HEK293 (cell line): ENCODE results near the gene CASK.

Source experiments
- CTCF ChIA-PET: fragments of 350-600 bp; formaldehyde crosslinking; extraction: SDS; loops from one replicate; lab custom pipeline; 2021; ENCODE audit warnings: antibody characterized with exemption; lab: Yijun Ruan, JAX
- POLR2A ChIA-PET: fragments of 300-600 bp; formaldehyde crosslinking; extraction: SDS; loops from one replicate; lab custom pipeline; 2020; ENCODE audit warnings: antibody characterized with exemption, inconsistent platforms; lab: Yijun Ruan, JAX
- H3K27ac ChIP-seq: fragments of 200-500 bp; sonication (Bioruptor generic); 2 replicates; pipeline ENCODE4 v1.5.1; 2014; ENCODE audit warnings: low read depth, low read length, control low read depth, inconsistent platforms; ENCODE audit errors: extremely low read depth
- H3K36me3 ChIP-seq, 2 experiments: fragments of 200-500 bp in 1 of 2; sonication (Bioruptor generic) in 1 of 2; 1 replicate in 1 of 2; 2 replicates in 1 of 2; pipeline ENCODE4 v1.5.1; 2014 to 2017; ENCODE audit warnings: inconsistent platforms in 2 of 2, low read length in 2 of 2; ENCODE audit not compliant: control insufficient read depth in 2 of 2, insufficient read depth in 1 of 2
- H3K4me1 ChIP-seq: fragments of 200-500 bp; sonication (Bioruptor generic); 2 replicates; pipeline ENCODE4 v1.5.1; 2014; ENCODE audit warnings: mild to moderate bottlenecking, low read length, inconsistent platforms; ENCODE audit not compliant: control insufficient read depth, insufficient read depth
- H3K4me3 ChIP-seq: 2 replicates; pipeline ENCODE4 v1.5.1; 2011; ENCODE audit warnings: low read depth, mild to moderate bottlenecking, control low read depth, low read length, moderate library complexity
- H3K9me3 ChIP-seq: fragments of 200-500 bp; sonication (Bioruptor generic); 2 replicates; pipeline ENCODE4 v1.5.1; 2014; ENCODE audit warnings: low read depth, low read length, inconsistent platforms; ENCODE audit not compliant: control insufficient read depth, insufficient read depth
- BCL11A ChIP-seq: fragments of 450-650 bp; formaldehyde crosslinking; IDR thresholded peaks from 2 replicates; pipeline ENCODE4 v1.5.1; 2016; ENCODE audit warnings: low read depth, missing biosample characterization, missing genetic modification characterization
- KLF7 ChIP-seq: fragments of 450-650 bp; formaldehyde crosslinking; IDR thresholded peaks from 2 replicates; pipeline ENCODE4 v1.5.1; 2016; ENCODE audit warnings: missing biosample characterization, missing genetic modification characterization, borderline replicate concordance
- SALL2 ChIP-seq: fragments of 450-650 bp; formaldehyde crosslinking; IDR thresholded peaks from 2 replicates; pipeline ENCODE4 v1.5.0; 2017; ENCODE audit warnings: missing biosample characterization, mild to moderate bottlenecking, missing genetic modification characterization, borderline replicate concordance
- SETDB1 ChIP-seq: IDR thresholded peaks from one replicate; pipeline ENCODE4 v1.6.1; 2017; ENCODE audit warnings: mild to moderate bottlenecking, low read length, moderate library complexity, mixed read lengths; ENCODE audit not compliant: insufficient read length
- SP2 ChIP-seq: fragments of 450-650 bp; formaldehyde crosslinking; IDR thresholded peaks from 2 replicates; pipeline ENCODE4 v1.5.1; 2016; ENCODE audit warnings: missing biosample characterization, missing genetic modification characterization
- ZBTB49 ChIP-seq: fragments of 450-650 bp; formaldehyde crosslinking; IDR thresholded peaks from 2 replicates; pipeline ENCODE4 v1.5.1; 2016; ENCODE audit warnings: missing biosample characterization, missing genetic modification characterization, low read depth
- ZNF10 ChIP-seq: fragments of 450-650 bp; formaldehyde crosslinking; IDR thresholded peaks from 2 replicates; pipeline ENCODE4 v1.5.1; 2017; ENCODE audit warnings: missing biosample characterization, missing genetic modification characterization
- ZNF133 ChIP-seq: fragments of 450-650 bp; formaldehyde crosslinking; IDR thresholded peaks from 2 replicates; pipeline ENCODE4 v1.5.1; 2016; ENCODE audit warnings: missing biosample characterization, missing genetic modification characterization
- ZNF16 ChIP-seq: fragments of 450-650 bp; formaldehyde crosslinking; IDR thresholded peaks from 2 replicates; pipeline ENCODE4 v1.5.1; 2016; ENCODE audit warnings: low read depth, missing biosample characterization, missing genetic modification characterization
- ZNF302 ChIP-seq: fragments of 450-650 bp; formaldehyde crosslinking; IDR thresholded peaks from 2 replicates; pipeline ENCODE4 v1.5.1; 2016; ENCODE audit warnings: missing biosample characterization, missing genetic modification characterization, low read depth
- ZNF513 ChIP-seq: fragments of 450-650 bp; IDR thresholded peaks from 2 replicates; pipeline ENCODE4 v1.5.1; 2018; ENCODE audit warnings: missing biosample characterization, missing genetic modification characterization
- ZNF610 ChIP-seq: fragments of 450-650 bp; formaldehyde crosslinking; IDR thresholded peaks from 2 replicates; pipeline ENCODE4 v1.5.1; 2016; ENCODE audit warnings: missing biosample characterization, missing genetic modification characterization, borderline replicate concordance
- ZNF645 ChIP-seq: fragments of 450-650 bp; formaldehyde crosslinking; IDR thresholded peaks from 2 replicates; pipeline ENCODE4; 2016; ENCODE audit warnings: missing biosample characterization, missing genetic modification characterization
- ZNF830 ChIP-seq: fragments of 450-650 bp; IDR thresholded peaks from 2 replicates; pipeline ENCODE4 v1.5.0; 2018; ENCODE audit warnings: missing biosample characterization, missing genetic modification characterization, low read depth, mild to moderate bottlenecking, moderate library complexity
- ZSCAN16 ChIP-seq: fragments of 450-650 bp; formaldehyde crosslinking; IDR thresholded peaks from 2 replicates; pipeline ENCODE4 v1.5.1; 2016; ENCODE audit warnings: missing biosample characterization, missing genetic modification characterization
- TF ChIP-seq, protein P1 (sequence below): fragments of 450-650 bp; formaldehyde crosslinking; IDR thresholded peaks from 2 replicates; pipeline ENCODE4 v1.5.1; 2016; ENCODE audit warnings: missing biosample characterization, missing genetic modification characterization
- TF ChIP-seq, protein P2 (sequence below): fragments of 450-650 bp; formaldehyde crosslinking; IDR thresholded peaks from 2 replicates; pipeline ENCODE4 v1.5.1; 2016; ENCODE audit warnings: missing biosample characterization, missing genetic modification characterization

CASK gene

DNA sequence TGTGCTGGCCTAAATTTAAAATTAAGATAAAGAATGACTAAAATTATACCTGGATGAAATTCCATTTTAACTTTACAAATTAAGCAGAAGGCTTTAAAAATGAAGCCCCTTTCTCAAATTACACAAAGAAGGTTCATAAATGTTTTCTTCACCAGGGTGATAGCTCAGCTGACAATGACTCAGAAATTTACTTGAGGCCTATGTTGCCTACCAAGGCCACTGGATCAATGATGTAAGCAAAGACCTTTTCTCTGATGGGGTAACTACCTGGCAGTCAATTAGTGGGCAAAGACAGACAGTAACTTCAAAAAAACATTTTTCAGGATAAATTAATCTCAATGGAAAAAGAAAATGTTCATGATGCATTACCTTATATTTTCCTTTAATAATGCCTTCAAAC is 258.4 kb downstream of the CASK start:
- Histone ChIP-seq H3K9me3 (no peaks in the 10 kb centered on the region), H3K27ac (no peak overlapping the region), H3K4me1 (no peaks in the 10 kb centered on the region), H3K4me3 (no peak overlapping the region), H3K36me3 (peaks cover 0 to 5% of the 10 kb centered on the region in 2 experiments; a peak in 2 of 3 replicates)
- ChIA-PET POLR2A (no interaction called here), CTCF (no interaction called here)
- TF ChIP-seq ZNF133 (tag by site-specific recombination): no peak
- TF ChIP-seq ZNF16: no peak
- no peak for TF ChIP-seq ZNF302
- TF ChIP-seq, protein P1, sequence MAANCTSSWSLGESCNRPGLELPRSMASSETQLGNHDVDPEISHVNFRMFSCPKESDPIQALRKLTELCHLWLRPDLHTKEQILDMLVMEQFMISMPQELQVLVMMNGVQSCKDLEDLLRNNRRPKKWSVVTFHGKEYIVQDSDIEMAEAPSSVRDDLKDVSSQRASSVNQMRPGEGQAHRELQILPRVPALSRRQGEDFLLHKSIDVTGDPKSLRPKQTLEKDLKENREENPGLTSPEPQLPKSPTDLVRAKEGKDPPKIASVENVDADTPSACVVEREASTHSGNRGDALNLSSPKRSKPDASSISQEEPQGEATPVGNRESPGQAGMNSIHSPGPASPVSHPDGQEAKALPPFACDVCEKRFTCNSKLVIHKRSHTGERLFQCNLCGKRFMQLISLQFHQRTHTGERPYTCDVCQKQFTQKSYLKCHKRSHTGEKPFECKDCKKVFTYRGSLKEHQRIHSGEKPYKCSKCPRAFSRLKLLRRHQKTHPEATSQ (tag by site-specific recombination): no peak

GRCh38 chrX:41664375-41664901 is 258.9 kb downstream of the CASK start:
- no peaks in the 10 kb centered on the region for H3K9me3 ChIP-seq
- H3K27ac ChIP-seq: no peak overlapping the region
- no peak for TF ChIP-seq KLF7 (tag by site-specific recombination)
- no peak for TF ChIP-seq SALL2
- TF ChIP-seq ZNF610 (tag by site-specific recombination): no peak
- no peak for TF ChIP-seq ZNF10 (tag by site-specific recombination)
- no peak for TF ChIP-seq ZSCAN16 (tag by site-specific recombination)
- no peak for TF ChIP-seq SP2 (tag by site-specific recombination)
- TF ChIP-seq, protein P2, sequence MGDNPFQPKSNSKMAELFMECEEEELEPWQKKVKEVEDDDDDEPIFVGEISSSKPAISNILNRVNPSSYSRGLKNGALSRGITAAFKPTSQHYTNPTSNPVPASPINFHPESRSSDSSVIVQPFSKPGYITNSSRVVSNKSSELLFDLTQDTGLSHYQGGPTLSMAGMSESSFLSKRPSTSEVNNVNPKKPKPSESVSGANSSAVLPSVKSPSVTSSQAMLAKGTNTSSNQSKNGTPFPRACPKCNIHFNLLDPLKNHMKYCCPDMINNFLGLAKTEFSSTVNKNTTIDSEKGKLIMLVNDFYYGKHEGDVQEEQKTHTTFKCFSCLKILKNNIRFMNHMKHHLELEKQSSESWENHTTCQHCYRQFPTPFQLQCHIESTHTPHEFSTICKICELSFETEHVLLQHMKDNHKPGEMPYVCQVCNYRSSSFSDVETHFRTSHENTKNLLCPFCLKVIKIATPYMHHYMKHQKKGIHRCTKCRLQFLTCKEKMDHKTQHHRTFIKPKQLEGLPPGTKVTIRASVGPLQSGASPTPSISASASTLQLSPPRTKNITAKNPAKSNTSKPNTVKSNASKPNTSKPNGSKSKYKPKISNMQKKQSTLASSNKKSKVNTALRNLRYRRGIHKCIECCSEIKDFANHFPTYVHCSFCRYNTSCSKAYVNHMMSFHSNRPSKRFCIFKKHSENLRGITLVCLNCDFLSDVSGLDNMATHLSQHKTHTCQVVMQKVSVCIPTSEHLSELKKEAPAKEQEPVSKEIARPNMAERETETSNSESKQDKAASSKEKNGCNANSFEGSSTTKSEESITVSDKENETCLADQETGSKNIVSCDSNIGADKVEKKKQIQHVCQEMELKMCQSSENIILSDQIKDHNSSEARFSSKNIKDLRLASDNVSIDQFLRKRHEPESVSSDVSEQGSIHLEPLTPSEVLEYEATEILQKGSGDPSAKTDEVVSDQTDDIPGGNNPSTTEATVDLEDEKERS (tag by site-specific recombination): no peak
- TF ChIP-seq SETDB1: no peak
- H3K4me1 ChIP-seq: no peaks in the 10 kb centered on the region
- ChIA-PET CTCF (no interaction called here), POLR2A (no interaction called here)
- peaks cover 3 to 10% of the 10 kb centered on the region in 2 experiments; a peak in 2 of 3 replicates for H3K36me3 ChIP-seq
- H3K4me3 ChIP-seq: no peak overlapping the region

- H3K4me1 ChIP-seq: no peaks in the 10 kb centered on the region
- H3K4me3 ChIP-seq: no peak overlapping the region
- ChIA-PET POLR2A (no interaction called here), CTCF (interaction anchor here (0.9 kb wide), 1 partner anchor 31 kb away, joined by 3 read pairs; no protein-coding TSS in a partner anchor)
- H3K9me3 ChIP-seq: no peaks in the 10 kb centered on the region
- no peak overlapping the region for H3K27ac ChIP-seq
- H3K36me3 ChIP-seq: peaks cover 11 to 30% of the 10 kb centered on the region in 2 experiments; a peak in 2 of 3 replicates
- no peak for TF ChIP-seq ZNF830
- TF ChIP-seq BCL11A (tag by site-specific recombination): no peak
- TF ChIP-seq ZNF513 (tag by site-specific recombination): no peak
- no peak for TF ChIP-seq ZNF16
- TF ChIP-seq ZBTB49 (tag by site-specific recombination): no peak
- TF ChIP-seq ZNF133 (tag by site-specific recombination): no peak
- TF ChIP-seq ZNF645 (tag by site-specific recombination): no peak
- no peak for TF ChIP-seq SALL2
Measured at GRCh38 chrX:41661366-41662095, 261.8 kb downstream of the CASK start.
